Motor neuron (in vitro differentiated cells): ENCODE results near the gene DNAJB6. TPM values are rescaled to one million over a fixed set of nuclear protein-coding genes. Genes with fewer than 3 reads are reported as not detected.

Source experiments
- ATAC-seq, 8 experiments: fragments of 200-7000 bp; cut with Tn5 transposase; replicated peaks in 6 of 8; 2 replicates each; pipeline ENCODE4 v1.8.0; 2021; ENCODE audit warnings: mild to moderate bottlenecking in 8 of 8, moderate library complexity in 8 of 8
- H3K27ac ChIP-seq, 2 donors: fragments of 250-450 bp; sonication (Bioruptor Pico); 2 replicates each; pipeline ENCODE4 v1.9.0; 2021; ENCODE audit warnings: antibody characterized with exemption in 2 of 2, mild to moderate bottlenecking in 2 of 2, moderate library complexity in 1 of 2
- H3K4me1 ChIP-seq, 2 donors: fragments of 250-450 bp; sonication (Bioruptor Pico); replicated peaks in 1 of 2; 2 replicates each; pipeline ENCODE4 v1.6.1; 2021; ENCODE audit warnings: antibody characterized with exemption in 2 of 2, mild to moderate bottlenecking in 2 of 2, moderate library complexity in 1 of 2
- H3K4me3 ChIP-seq, 5 donors: fragments of 250-450 bp; sonication (Bioruptor Pico); 2 replicates each; pipeline ENCODE4 v1.9.0; 2021; ENCODE audit warnings: antibody characterized with exemption in 5 of 5, mild to moderate bottlenecking in 5 of 5, moderate library complexity in 4 of 5
- WGBS, 10 experiments: fragments of 450-650 bp; shearing (Covaris generic); methylation state at CpG; one replicate each; pipeline ENCODE4 v1.0.0; 2022; 5-methylcytosine and 5-hydroxymethylcytosine counted together
- in situ Hi-C, 9 experiments: fragments of 400-800 bp; cut with MboI; loops; one replicate each; pipeline ENCODE4 v1.15.0; 2021; ENCODE audit warnings: low sequenced_read_pairs in 9 of 9, low pct_unique_long_range_greater_than_20kb in 2 of 9; ENCODE audit not compliant: unreplicated experiment in 9 of 9
- total RNA-seq, 8 experiments: library from RNA; unstranded; fragments of 300-600 nt; gene quantifications; 2 replicates each; pipeline versions ENCODE4 v1.2.3 to v1.2.4, GENCODE V29; 2022

The DNAJB6 gene
- total RNA-seq, 8 experiments from 2014 or later, result 74.7 to 138 (median 109) TPM

- H3K4me3 ChIP-seq, result no peak overlapping the region
- in situ Hi-C loops, result no loop called here
- no peak for ATAC-seq
- no peaks in the 10 kb centered on the region for H3K4me1 ChIP-seq
- H3K27ac ChIP-seq, result no peak overlapping the region
- 90 to 100% (median 96%) methylated on average over 1 to 21 of the region's 49 CpGs; no CpG with 5 or more reads in 5 of the 10 experiments for WGBS, 10 experiments
Observed at GRCh38 chr7:157413881-157414701, 77.3 kb downstream of the DNAJB6 start.

GRCh38 chr7:157414702-157415096, 77.9 kb downstream of the DNAJB6 start:
- no peak for ATAC-seq
- no peak overlapping the region for H3K27ac ChIP-seq
- in situ Hi-C loops, result no loop called here
- H3K4me3 ChIP-seq, result no peak overlapping the region
- 90 to 100% methylated on average over 2 to 4 of the region's 8 CpGs; no CpG with 5 or more reads in 8 of the 10 experiments for WGBS, 10 experiments
- H3K4me1 ChIP-seq, result no peaks in the 10 kb centered on the region

GRCh38 chr7:157415486-157415885, 78.7 kb downstream of the DNAJB6 start:
- no peak for ATAC-seq
- H3K4me1 ChIP-seq, result no peaks in the 10 kb centered on the region
- no peak overlapping the region for H3K4me3 ChIP-seq
- WGBS, 10 experiments, result 89 to 100% (median 100%) methylated on average over 1 to 8 of the region's 16 CpGs; no CpG with 5 or more reads in 5 of the 10 experiments
- no peak overlapping the region for H3K27ac ChIP-seq
- in situ Hi-C loops, result no loop called here

GRCh38 chr7:157416011-157416410, 79.2 kb downstream of the DNAJB6 start:
- Histone ChIP-seq H3K4me3 (no peak overlapping the region), H3K4me1 (no peaks in the 10 kb centered on the region), H3K27ac (no peak overlapping the region)
- WGBS, 10 experiments, result 93 to 100% (median 97%) methylated on average over 2 to 10 of the region's 30 CpGs; no CpG with 5 or more reads in 4 of the 10 experiments
- in situ Hi-C loops, result no loop called here
- no peak for ATAC-seq

GRCh38 chr7:157418204-157419034, 81.6 kb downstream of the DNAJB6 start:
- Histone ChIP-seq H3K4me3 (no peak overlapping the region), H3K27ac (no peak overlapping the region), H3K4me1 (no peaks in the 10 kb centered on the region)
- ATAC-seq, result no peak
- 88 to 98% (median 94%) methylated on average over 5 to 12 of the region's 41 CpGs; no CpG with 5 or more reads in 7 of the 10 experiments for WGBS, 10 experiments
- in situ Hi-C loops, result no loop called here

GRCh38 chr7:157419035-157419293, 82.2 kb downstream of the DNAJB6 start:
- no peak overlapping the region for H3K4me3 ChIP-seq
- in situ Hi-C loops, result no loop called here
- no peak for ATAC-seq
- no peak overlapping the region for H3K27ac ChIP-seq
- no peaks in the 10 kb centered on the region for H3K4me1 ChIP-seq
- no CpG with 5 or more reads among the region's 8 CpGs for WGBS, 10 experiments

GRCh38 chr7:157422279-157422678, 85.5 kb downstream of the DNAJB6 start:
- Histone ChIP-seq H3K4me3 (no peak overlapping the region), H3K4me1 (no peaks in the 10 kb centered on the region), H3K27ac (no peak overlapping the region)
- in situ Hi-C loops, result no loop called here
- WGBS, 10 experiments, result 87 to 100% (median 95%) methylated on average over 2 to 3 of the region's 23 CpGs; no CpG with 5 or more reads in 6 of the 10 experiments
- ATAC-seq, result no peak

GRCh38 chr7:157423348-157423747, 86.5 kb downstream of the DNAJB6 start:
- WGBS, 10 experiments, result 50 to 89% (median 84%) methylated on average over 1 to 10 of the region's 12 CpGs; no CpG with 5 or more reads in 2 of the 10 experiments
- Histone ChIP-seq H3K4me3 (no peak overlapping the region), H3K4me1 (no peaks in the 10 kb centered on the region), H3K27ac (no peak overlapping the region)
- in situ Hi-C loops, result no loop called here
- no peak for ATAC-seq

- in situ Hi-C loops, result no loop called here
- no peak for ATAC-seq
Observed at GRCh38 chr7:157423886-157424565, 87.2 kb downstream of the DNAJB6 start.

GRCh38 chr7:157425137-157425731, 88.4 kb downstream of the DNAJB6 start:
- H3K4me1 ChIP-seq, result no peaks in the 10 kb centered on the region
- no peak overlapping the region for H3K4me3 ChIP-seq
- H3K27ac ChIP-seq, result no peak overlapping the region
- ATAC-seq, result peak in 3 of 8 experiments; percentile 26 to 43 (median 40)
- in situ Hi-C loops, result no loop called here
- no CpG with 5 or more reads among the region's 18 CpGs for WGBS, 10 experiments

More at GRCh38 chr7:157423886-157424565, 87.2 kb downstream of the DNAJB6 start:
- Histone ChIP-seq H3K4me1 (no peaks in the 10 kb centered on the region), H3K4me3 (no peak overlapping the region), H3K27ac (no peak overlapping the region)
- 54 to 100% (median 76%) methylated on average over 1 to 12 of the region's 31 CpGs; no CpG with 5 or more reads in 4 of the 10 experiments for WGBS, 10 experiments

GRCh38 chr7:157425761-157426160, 89.0 kb downstream of the DNAJB6 start:
- 80 to 100% (median 97%) methylated on average over 1 to 4 of the region's 19 CpGs; no CpG with 5 or more reads in 6 of the 10 experiments for WGBS, 10 experiments
- in situ Hi-C loops, result no loop called here
- Histone ChIP-seq H3K27ac (no peak overlapping the region), H3K4me1 (peaks cover 0 to 2% of the 10 kb centered on the region in 2 donors), H3K4me3 (no peak overlapping the region)
- no peak for ATAC-seq

- Histone ChIP-seq H3K27ac (no peak overlapping the region), H3K4me1 (peaks cover 0 to 4% of the 10 kb centered on the region in 2 donors), H3K4me3 (no peak overlapping the region)
- 80 to 100% (median 90%) methylated on average over 1 to 2 of the region's 42 CpGs; no CpG with 5 or more reads in 7 of the 10 experiments for WGBS, 10 experiments
- in situ Hi-C loops, result no loop called here
- ATAC-seq, result no peak
Observed at GRCh38 chr7:157426463-157427301, 89.9 kb downstream of the DNAJB6 start.
